ENCODE results near the gene ARVCF.

Gene ARVCF

GRCh38 chr22:19968450-19968891 is 48.2 kb downstream of the ARVCF start:
- DNase-seq (ENCODE audit: low read depth), result no peak
- TF ChIP-seq CTCF (conservative IDR thresholded peaks at IDR 0.05; ENCODE audit: low read length), result no peak
- no peak overlapping the region for H3K4me3 ChIP-seq (ENCODE audit: low read length)

- no peak for DNase-seq (ENCODE audit: low read depth)
- TF ChIP-seq CTCF (conservative IDR thresholded peaks at IDR 0.05; ENCODE audit: low read length), result no peak
- no peak overlapping the region for H3K4me3 ChIP-seq (ENCODE audit: low read length)
Measured at GRCh38 chr22:19967850-19968449, 48.7 kb downstream of the ARVCF start.

GRCh38 chr22:19966908-19967750 is 49.5 kb downstream of the ARVCF start:
- TF ChIP-seq CTCF (conservative IDR thresholded peaks at IDR 0.05; ENCODE audit: low read length), result no peak
- no peak for DNase-seq (ENCODE audit: low read depth)
- no peak overlapping the region for H3K4me3 ChIP-seq (ENCODE audit: low read length)

- no peak for DNase-seq (ENCODE audit: low read depth)
- no peak overlapping the region for H3K4me3 ChIP-seq (ENCODE audit: low read length)
- TF ChIP-seq CTCF (conservative IDR thresholded peaks at IDR 0.05; ENCODE audit: low read length), result peak; percentile 45
Measured at GRCh38 chr22:19965771-19966709, 50.6 kb downstream of the ARVCF start.

- TF ChIP-seq CTCF (conservative IDR thresholded peaks at IDR 0.05; ENCODE audit: low read length), result no peak
- DNase-seq (ENCODE audit: low read depth), result no peak
- H3K4me3 ChIP-seq (ENCODE audit: low read length), result no peak overlapping the region
Measured at GRCh38 chr22:19964701-19965386, 51.8 kb downstream of the ARVCF start.

GRCh38 chr22:19963863-19964642 is 52.6 kb downstream of the ARVCF start:
- DNase-seq (ENCODE audit: low read depth), result no peak
- TF ChIP-seq CTCF (conservative IDR thresholded peaks at IDR 0.05; ENCODE audit: low read length), result no peak
- no peak overlapping the region for H3K4me3 ChIP-seq (ENCODE audit: low read length)

Measured in AG10803 (cell line).